NCI-H128 (cell line): Measurements from ENCODE around the gene CXCL12.

Source experiments
- DNase-seq: peaks from one replicate; lab custom pipeline; 2025; ENCODE audit not compliant: unreplicated experiment; lab: John Stamatoyannopoulos, UW

The CXCL12 gene

DNA sequence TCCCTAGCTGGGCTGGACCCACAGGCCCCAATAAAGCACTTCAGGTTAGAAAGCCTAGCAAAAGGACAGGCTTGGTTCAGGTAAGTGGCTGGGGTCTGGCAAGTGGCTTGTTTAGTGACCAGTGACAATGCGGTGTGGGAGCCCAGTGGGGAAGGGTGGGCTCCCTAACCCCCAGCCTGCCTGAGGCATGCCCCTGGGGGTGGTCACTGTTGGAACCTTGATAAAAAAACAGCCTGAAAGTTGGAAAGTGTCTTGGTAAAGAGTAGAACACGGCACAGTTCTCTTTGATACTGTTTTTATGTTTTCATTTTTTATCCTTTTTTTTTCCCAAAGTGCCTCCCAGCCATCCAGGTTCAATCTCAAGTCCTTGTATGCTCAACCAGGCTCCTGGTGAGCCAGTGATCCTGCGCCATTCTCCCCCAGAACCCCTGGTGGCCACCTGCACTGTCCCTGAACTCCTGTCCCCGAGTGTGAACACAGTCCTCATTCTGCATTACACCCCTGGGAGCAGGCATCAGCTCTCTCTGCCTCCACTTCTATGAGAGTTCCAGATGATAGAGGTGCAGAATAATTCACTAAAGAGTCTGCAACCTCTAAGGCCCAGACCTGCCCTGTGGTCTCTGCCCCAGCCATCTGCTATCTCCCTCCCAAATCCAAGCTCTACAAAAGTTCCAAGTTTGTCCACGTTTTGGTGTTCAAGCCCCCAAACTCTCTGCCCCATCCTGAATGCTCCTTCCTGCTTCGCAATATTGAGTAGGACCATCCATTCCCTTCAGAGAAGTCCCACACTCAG lies 15.0 kb upstream of the CXCL12 start:
- DNase-seq, result no peak

GRCh38 chr10:44398747-44399658 lies 14.1 kb upstream of the CXCL12 start:
- DNase-seq, result no peak

- DNase-seq, result no peak
Observed at GRCh38 chr10:44398271-44398670, 13.4 kb upstream of the CXCL12 start.

DNA sequence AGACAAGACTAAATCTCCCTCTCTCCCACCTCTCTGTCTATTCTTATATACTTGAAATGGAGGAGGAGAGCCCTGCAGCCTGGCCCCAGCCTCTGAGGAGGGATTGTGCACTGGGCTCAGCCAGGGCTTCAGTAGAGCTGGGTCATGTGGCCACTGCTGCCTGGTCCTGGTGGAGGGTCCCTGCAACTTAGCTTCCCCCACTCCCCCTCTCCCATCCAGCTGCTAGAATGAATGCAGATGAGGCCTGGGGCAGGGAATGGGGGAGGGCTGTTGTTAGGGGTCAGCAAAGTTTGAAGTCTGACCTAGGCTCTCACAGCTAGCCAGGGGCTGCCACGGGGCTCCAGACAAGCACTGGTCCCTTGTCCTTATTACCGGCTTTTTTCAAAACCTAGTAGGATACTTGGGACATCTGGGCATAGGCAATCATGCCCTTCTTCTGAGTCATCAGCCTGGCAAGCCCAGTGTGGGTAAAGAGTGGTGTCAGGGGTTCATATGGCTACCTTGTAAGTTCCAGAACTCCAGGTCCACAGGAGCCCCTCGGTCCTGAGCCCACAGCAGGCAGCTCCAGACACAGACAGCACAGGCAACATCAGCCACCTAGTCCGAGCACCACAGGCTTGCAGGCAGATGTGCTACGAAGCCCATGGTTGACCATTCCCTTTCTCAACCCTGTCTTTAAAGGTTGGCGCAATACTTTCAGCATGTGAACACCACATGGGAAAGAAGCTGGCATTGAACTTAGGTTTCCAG lies 12.8 kb upstream of the CXCL12 start:
- no peak for DNase-seq

DNA sequence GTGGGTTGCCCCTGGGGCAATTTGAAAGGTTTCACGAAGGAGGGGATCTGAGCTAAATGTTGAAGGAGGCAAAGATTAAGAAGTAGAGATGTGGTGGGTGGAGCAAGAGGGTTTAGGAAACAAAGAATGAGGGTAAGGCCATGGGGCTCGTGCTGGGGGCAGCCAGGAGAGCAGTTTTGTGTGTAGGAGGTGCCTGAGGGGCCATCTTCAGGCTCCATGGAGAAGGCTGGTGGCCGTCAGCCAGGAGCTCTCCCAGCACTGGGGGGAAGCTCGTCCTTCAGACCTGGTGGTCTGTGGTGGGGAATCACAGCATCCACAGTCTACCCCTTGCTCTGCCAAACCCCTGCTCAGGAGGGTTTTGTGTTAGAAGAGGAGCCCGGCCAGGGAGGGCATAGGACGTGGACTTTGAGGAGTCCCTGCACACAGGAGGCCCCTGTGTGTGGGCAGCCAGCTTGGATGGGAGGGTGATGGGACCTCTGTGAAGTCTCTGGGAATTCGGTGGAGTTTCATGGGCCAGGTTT lies 11.8 kb upstream of the CXCL12 start:
- DNase-seq, result no peak

DNA sequence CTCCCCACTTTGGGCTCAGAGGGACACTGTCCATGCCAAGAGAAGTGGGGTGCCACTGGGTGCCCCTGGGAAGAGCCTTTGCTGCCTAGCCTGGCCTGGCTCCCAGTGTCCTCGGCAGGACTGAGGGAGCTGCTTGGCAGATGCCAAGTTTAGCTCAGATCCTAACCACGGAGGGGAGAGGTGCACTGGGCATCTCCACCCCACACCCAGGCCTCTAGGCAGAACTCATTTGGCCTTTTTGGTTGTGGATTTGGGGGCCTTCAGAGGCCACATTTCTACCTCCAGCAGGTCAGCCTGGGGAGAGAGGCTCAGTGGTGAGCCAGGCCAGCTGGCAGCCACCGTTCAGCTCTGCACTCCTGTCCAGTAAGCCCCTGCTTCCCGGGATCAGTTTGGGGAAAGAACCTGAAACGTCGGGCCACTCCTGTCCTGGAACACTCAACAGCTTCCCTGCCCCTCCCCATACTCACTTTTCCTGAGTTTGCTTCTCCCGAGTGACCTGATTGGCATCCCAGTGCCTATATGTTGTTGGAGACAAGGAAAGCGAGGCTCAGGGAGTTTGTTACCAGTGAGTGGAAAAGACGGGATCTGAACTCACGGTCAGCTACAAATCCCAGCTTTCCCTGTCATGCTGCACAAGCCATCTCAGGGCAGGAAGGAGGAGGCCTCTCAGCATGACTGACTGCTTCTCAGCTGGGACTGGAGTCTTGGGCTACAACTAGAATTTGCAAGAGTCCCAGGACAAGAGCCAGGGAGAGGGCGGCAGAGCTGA lies 11.2 kb upstream of the CXCL12 start:
- DNase-seq, result no peak

DNA sequence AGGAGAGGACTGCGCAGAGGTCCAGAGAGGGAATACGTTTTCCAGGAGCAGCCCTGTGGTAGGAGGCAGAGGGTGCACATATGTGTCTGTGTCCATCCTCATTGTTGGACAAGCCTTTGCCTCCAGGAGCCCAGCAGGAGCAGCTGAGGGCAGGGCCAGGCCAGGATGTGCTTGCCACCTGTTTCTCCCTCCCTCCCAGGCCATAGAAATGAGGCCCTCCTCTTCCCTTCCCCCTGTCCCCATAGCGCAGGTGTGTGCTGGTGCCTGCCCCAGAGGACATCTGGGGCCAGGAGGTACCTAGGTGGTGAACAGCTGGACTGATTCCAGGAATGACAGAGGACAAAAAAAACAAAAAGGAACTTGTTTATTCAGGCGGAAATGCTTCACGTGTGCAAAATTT lies 10.5 kb upstream of the CXCL12 start:
- DNase-seq, result no peak

DNA sequence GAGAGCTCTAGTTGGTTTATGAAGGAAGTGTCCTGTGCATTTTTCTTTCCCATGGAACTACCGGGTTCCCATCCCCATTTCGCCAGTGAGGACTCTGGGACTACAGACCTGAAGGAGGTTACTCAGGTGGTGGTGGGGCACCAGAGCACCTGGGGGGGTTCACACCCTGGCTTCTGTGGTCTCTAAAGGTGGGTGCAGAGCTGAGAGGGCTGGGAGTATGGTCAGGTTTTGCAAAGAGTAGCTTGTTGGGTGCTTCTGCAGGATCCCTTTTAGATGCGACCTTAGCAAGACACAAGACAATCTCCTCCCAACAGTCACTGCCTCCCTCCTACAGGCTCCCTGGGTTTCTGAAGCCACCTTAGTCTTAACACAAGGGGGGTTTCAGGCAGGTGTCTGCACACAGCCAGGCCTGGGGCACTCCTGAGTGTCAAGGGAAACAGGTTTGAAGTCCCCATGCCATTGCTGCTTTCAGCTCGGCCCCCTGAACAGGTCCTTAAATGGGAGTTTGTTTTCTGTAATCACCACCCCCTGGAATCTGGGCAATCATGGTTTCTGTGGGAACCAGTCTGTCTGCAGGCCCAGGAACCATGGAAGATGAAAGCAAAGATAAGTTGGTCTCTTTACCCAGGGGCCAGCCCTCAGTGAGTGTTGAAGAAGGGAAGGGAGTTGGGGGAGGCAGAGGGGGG lies 9.9 kb upstream of the CXCL12 start:
- DNase-seq, result no peak

- no peak for DNase-seq
Observed at GRCh38 chr10:44393834-44394547, 9.1 kb upstream of the CXCL12 start.

DNA sequence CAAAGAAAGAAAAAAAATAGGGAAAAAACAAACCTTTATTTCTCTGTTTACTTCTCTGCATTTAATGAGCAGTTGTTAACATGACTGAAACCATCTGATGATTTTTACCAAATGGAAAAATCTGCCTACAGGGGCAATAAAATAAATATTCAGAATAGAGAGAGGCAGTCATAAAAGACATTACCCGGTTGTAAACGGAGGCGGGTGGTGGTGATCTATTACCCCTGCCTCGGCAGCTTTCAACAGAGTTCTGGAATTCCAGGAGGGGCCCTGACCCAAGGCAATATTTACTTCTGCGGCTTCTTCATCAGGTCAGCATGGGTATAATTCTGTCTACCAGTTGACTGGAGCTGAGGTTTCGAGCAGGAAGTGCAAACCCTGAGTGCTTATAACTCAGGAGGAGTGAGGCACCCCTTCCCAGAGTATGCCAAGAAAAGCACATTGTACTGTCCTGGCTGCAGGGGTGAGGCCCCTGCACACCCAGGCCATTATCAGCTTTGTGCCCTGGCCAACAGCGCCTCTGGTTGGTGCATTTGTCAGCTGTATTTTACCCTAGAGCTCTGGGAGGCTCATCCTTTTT lies 8.2 kb upstream of the CXCL12 start:
- no peak for DNase-seq

DNA sequence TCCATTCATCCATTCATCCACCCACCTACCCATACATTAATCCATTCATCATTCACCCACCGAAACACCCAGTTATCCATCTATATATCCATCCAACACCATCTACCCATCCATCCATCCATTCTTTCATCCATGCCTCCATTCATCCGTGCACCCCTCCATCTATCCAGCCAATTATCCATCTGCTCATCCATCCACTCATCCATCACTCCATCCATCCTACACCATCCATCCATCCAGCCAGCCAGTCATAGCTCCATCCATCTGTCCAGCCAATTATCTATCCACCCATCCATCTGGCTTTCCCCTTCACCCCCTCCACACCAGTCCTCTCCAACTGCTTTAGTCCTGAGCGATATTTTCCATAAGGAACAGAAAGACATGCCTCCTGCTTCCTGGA lies 7.5 kb upstream of the CXCL12 start:
- DNase-seq, result no peak

DNA sequence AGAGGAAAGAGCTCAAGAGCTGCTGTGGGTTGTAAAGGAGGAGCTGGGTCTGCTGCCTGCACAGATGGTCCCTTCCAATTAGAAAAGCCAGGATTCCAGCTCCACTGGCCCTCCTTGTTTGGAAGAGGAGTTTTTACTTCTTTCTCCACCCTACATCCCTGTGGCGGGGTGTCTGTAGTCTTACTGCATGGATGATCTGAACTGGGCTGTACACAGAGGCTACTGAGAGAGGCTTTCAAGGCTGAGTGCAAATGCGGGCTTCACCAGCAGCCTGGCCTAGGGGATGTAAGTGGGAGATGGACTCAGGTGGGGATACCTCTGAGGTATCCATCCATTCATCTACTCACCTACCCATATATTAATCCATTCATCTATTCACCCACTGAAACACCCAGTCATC lies 7.1 kb upstream of the CXCL12 start:
- no peak for DNase-seq

GRCh38 chr10:44390585-44391072 lies 5.7 kb upstream of the CXCL12 start:
- no peak for DNase-seq

- no peak for DNase-seq
Observed at GRCh38 chr10:44389556-44389955, 4.7 kb upstream of the CXCL12 start.

DNA sequence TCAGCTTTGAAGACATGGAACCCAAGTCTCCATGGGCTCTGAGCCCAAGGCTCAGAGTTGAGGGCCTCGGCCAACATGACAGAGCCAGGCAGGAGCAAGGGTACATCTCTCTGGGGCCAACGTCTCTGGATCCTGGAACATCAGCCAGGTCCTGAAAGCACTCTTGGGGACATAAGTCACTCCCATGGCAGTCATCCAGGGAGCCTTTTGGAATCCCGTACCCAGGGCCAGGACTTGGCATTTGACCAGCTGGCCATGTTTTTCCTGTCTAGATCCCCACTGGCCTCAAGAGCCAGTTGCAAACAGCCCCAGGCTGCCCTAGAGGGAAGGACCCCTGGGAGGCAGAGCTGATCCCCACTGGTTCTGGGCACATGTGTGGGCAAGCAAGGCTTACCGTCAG lies 4.3 kb upstream of the CXCL12 start:
- no peak for DNase-seq

- DNase-seq, result no peak
Observed at GRCh38 chr10:44388641-44389040, 3.7 kb upstream of the CXCL12 start.

DNA sequence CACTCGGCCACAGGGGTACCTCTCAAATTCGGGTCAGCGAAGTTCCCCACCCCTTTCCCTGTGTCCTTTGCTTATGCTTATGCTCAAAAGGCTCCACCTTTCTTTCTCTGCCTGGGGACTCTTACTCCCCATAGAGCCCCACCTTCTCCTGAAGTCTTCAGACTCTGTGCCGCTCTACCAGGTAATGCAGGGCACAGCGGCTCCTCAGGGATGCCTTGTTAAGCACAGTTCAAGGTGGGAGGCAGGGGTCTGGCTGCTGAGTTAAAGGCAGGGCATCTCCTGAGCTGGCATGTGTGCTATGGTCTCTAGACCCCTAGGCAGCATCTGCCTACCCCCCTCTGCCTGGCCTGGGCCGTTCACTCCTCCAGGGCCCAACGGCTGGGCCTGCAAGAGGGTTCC lies 3.0 kb upstream of the CXCL12 start:
- DNase-seq, result no peak

DNA sequence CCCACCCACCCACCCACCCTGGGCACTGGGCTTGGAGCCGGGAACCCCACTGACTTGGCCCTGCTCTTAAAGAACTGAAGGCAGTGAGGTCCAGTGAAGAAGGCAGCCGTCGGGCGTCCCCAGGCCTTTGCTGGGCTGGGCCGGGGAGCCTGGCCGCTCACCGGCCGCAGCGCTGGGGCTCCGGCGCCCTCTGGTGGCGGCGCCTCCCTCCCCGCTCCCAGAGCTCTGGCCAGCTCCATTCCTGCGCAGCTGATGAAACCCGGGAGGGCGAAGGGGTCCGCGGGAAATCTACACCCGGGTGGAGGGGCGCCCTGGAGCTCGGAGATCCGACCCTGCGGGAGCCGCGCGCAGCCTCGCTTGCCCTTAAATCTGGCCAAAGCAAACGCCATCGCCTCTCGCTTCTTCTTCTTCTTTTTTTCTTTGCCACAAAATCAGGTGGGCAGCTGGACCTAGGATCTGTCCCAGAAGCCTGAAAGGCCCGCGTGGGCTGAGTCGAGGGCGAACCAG lies 1.7 kb upstream of the CXCL12 start:
- no peak for DNase-seq
